ENCODE results near the gene ITPR2.
A peak's percentile ranks its signal among the peaks of the same experiment; 100 is the strongest.
"Not testable (repeated sequence)": the region's sequence is repeated elsewhere in the genome, so short reads cannot be mapped to it uniquely, and the experiment has no call there.

ITPR2 gene

DNA sequence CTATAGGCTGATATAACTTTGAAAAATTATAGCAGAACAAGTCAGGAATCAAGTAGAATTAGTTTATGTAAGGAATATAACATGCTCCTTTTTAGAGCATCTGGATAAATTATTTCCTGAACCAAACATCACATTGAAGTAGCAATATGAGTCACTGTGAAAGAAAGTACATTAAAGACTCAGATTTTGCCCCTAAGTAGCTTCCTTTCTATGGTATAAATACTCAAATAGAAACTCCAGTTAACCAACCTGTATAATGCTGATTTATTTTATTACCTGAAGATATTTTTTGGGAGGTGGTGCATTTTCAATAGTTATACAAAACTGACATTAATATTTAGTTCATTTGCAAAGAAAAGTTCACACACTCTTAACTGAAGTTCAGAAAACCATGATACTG is 312.1 kb downstream of the ITPR2 start:
- H3K4me3 ChIP-seq (ENCODE audit: low read length): peak overlapping the region; percentile 15; the same call in 1 of the 2 replicates
- peaks cover 6% of the 10 kb centered on the region; the same call in 1 of the 2 replicates for H3K9me3 ChIP-seq (ENCODE audit: insufficient read depth, low read length)
- 0 out of 2 replicates have a peak, but pooled peaks cover 3% of the 10 kb centered on the region for H3K79me2 ChIP-seq (ENCODE audit: low read length)
- H3K27me3 ChIP-seq (ENCODE audit: low read depth, low read length): peaks cover 6% of the 10 kb centered on the region; the same call in 1 of the 2 replicates
- H3K9ac ChIP-seq (ENCODE audit: low read length): no peak overlapping the region
- peak overlapping the region; percentile 60 for H3K4me2 ChIP-seq (ENCODE audit: low read length)
- H3K27ac ChIP-seq (ENCODE audit: low read length): no peak overlapping the region
- H3K36me3 ChIP-seq (replicated peaks; ENCODE audit: low read depth, low read length): peaks cover 7% of the 10 kb centered on the region
- H2AFZ ChIP-seq (ENCODE audit: low read depth, low read length): no peak overlapping the region
- TF ChIP-seq, protein P1, sequence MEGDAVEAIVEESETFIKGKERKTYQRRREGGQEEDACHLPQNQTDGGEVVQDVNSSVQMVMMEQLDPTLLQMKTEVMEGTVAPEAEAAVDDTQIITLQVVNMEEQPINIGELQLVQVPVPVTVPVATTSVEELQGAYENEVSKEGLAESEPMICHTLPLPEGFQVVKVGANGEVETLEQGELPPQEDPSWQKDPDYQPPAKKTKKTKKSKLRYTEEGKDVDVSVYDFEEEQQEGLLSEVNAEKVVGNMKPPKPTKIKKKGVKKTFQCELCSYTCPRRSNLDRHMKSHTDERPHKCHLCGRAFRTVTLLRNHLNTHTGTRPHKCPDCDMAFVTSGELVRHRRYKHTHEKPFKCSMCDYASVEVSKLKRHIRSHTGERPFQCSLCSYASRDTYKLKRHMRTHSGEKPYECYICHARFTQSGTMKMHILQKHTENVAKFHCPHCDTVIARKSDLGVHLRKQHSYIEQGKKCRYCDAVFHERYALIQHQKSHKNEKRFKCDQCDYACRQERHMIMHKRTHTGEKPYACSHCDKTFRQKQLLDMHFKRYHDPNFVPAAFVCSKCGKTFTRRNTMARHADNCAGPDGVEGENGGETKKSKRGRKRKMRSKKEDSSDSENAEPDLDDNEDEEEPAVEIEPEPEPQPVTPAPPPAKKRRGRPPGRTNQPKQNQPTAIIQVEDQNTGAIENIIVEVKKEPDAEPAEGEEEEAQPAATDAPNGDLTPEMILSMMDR (IDR thresholded peaks at IDR 0.05; ENCODE audit: low read depth, low read length): no peak
- no peak for TF ChIP-seq EZH2phosphoT487 (IDR thresholded peaks at IDR 0.05; ENCODE audit: low read depth)
- peaks cover 20% of the 10 kb centered on the region; the same call in 1 of the 2 replicates for H4K20me1 ChIP-seq (ENCODE audit: insufficient read depth, low read length)
- H3K4me1 ChIP-seq (ENCODE audit: low read length): peaks cover 58% of the 10 kb centered on the region

DNA sequence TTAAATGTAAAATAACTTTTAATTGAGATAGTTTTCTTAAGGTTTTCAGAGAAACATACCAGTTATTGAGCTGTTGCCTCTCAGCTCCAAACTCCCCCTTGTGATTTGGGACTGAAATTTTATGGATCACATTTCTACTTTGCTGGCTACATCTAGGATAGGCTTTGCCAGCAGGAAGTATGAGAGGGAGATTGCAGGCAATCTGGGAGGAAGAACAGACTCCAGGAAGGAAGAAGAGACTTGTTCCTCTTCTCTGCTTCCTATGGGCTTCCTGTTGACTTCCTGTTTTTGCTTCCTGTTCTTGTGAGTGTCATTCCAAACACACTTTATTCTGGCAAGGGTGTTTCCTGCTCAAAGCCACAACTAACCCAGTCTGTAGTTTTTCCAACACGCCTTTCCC is 312.9 kb downstream of the ITPR2 start:
- Histone ChIP-seq H4K20me1 (ENCODE audit: insufficient read depth, low read length) (peaks cover 20% of the 10 kb centered on the region; the same call in 1 of the 2 replicates), H3K9ac (ENCODE audit: low read length) (no peak overlapping the region), H3K4me1 (ENCODE audit: low read length) (peaks cover 62% of the 10 kb centered on the region), H3K9me3 (ENCODE audit: insufficient read depth, low read length) (peaks cover 2% of the 10 kb centered on the region; the same call in 1 of the 2 replicates), H3K36me3 (replicated peaks; ENCODE audit: low read depth, low read length) (peaks cover 2% of the 10 kb centered on the region), H3K27ac (ENCODE audit: low read length) (no peak overlapping the region), H2AFZ (ENCODE audit: low read depth, low read length) (no peak overlapping the region), H3K4me2 (ENCODE audit: low read length) (peak overlapping the region; percentile 60), H3K79me2 (ENCODE audit: low read length) (0 out of 2 replicates have a peak, but pooled peaks cover 3% of the 10 kb centered on the region), H3K27me3 (ENCODE audit: low read depth, low read length) (peaks cover 6% of the 10 kb centered on the region; the same call in 1 of the 2 replicates), H3K4me3 (ENCODE audit: low read length) (no peak overlapping the region)
- no peak for TF ChIP-seq EZH2phosphoT487 (IDR thresholded peaks at IDR 0.05; ENCODE audit: low read depth)
- TF ChIP-seq, protein P1 (IDR thresholded peaks at IDR 0.05; ENCODE audit: low read depth, low read length): no peak

DNA sequence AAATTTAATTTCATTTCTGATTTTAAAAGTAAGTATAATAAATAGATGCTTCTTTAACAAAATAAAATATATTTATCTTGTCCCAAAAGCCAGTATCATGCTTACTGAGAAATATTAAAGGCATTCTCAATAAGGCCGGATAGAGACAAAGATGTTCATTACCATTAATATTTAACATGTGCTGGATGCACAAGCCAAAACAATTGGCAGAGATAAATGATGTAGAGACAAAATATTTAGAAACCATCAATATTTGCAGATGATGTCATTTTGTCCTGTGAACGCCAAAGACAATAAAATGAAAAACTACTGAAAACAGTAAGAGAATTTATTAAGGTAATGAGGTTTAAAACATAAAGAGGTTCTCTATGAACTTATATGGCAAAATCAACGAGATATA is 313.5 kb downstream of the ITPR2 start:
- no peak overlapping the region for H3K27ac ChIP-seq (ENCODE audit: low read length)
- H4K20me1 ChIP-seq (ENCODE audit: insufficient read depth, low read length): peaks cover 20% of the 10 kb centered on the region; the same call in 1 of the 2 replicates
- H3K79me2 ChIP-seq (ENCODE audit: low read length): 0 out of 2 replicates have a peak, but pooled peaks cover 3% of the 10 kb centered on the region
- H3K4me1 ChIP-seq (ENCODE audit: low read length): peaks cover 69% of the 10 kb centered on the region
- no peaks in the 10 kb centered on the region for H3K36me3 ChIP-seq (replicated peaks; ENCODE audit: low read depth, low read length)
- H3K27me3 ChIP-seq (ENCODE audit: low read depth, low read length): peaks cover 6% of the 10 kb centered on the region; the same call in 1 of the 2 replicates
- no peak overlapping the region for H3K9ac ChIP-seq (ENCODE audit: low read length)
- H3K4me2 ChIP-seq (ENCODE audit: low read length): no peak overlapping the region
- H3K9me3 ChIP-seq (ENCODE audit: insufficient read depth, low read length): no peaks in the 10 kb centered on the region
- H2AFZ ChIP-seq (ENCODE audit: low read depth, low read length): no peak overlapping the region
- H3K4me3 ChIP-seq (ENCODE audit: low read length): no peak overlapping the region
- no peak for TF ChIP-seq EZH2phosphoT487 (IDR thresholded peaks at IDR 0.05; ENCODE audit: low read depth)
- TF ChIP-seq, protein P1 (IDR thresholded peaks at IDR 0.05; ENCODE audit: low read depth, low read length): no peak

DNA sequence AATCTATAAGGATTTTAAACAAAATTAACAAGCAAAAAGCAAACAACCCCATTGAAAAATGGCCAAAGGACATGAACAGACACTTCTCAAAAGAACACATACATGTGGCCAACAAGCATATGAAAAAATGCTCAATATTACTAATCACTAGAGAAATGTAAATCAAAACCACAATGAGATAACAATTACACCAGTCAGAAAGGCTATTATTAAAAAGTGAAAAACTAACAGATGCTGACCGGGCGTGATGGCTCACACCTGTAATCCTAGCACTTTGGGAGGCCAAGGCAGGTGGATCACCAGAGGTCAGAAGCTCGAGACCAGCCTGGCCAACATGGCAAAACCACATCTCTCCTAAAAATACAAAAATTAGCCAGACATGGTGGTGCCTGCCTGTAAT is 315.7 kb downstream of the ITPR2 start:
- H3K4me2 ChIP-seq (ENCODE audit: low read length): peak overlapping the region; percentile 18; the same call in 1 of the 2 replicates

More for the DNA sequence above, 315.7 kb downstream of the ITPR2 start:
- not testable (repeated sequence) for H3K79me2 ChIP-seq (ENCODE audit: low read length); H3K9ac ChIP-seq (ENCODE audit: low read length); H3K4me3 ChIP-seq (ENCODE audit: low read length); H3K27ac ChIP-seq (ENCODE audit: low read length); H3K27me3 ChIP-seq (ENCODE audit: low read depth, low read length); H3K36me3 ChIP-seq (replicated peaks; ENCODE audit: low read depth, low read length); H2AFZ ChIP-seq (ENCODE audit: low read depth, low read length); H3K9me3 ChIP-seq (ENCODE audit: insufficient read depth, low read length)
- Histone ChIP-seq H4K20me1 (ENCODE audit: insufficient read depth, low read length) (peaks cover 18% of the 10 kb centered on the region; the same call in 1 of the 2 replicates), H3K4me1 (ENCODE audit: low read length) (peaks cover 52% of the 10 kb centered on the region)

Measured in OCI-LY3 (cell line).